Measurements from ENCODE around the gene BCOR. TPM values are rescaled to one million over a fixed set of nuclear protein-coding genes. Genes with fewer than 3 reads are reported as not detected.

The BCOR gene
- total RNA-seq, 1 experiment from 2014 or later, result 7.5 TPM

- H3K4me3 Mint-ChIP-seq (ENCODE audit: unreplicated experiment), result no peak overlapping the region
- no peaks in the 10 kb centered on the region for H3K27me3 Mint-ChIP-seq (ENCODE audit: insufficient read depth, unreplicated experiment)
- H3K9me3 Mint-ChIP-seq (ENCODE audit: unreplicated experiment), result no peaks in the 10 kb centered on the region
- intact Hi-C loops (cut with micrococcal nuclease), result no loop called here
- no peaks in the 10 kb centered on the region for H3K36me3 Mint-ChIP-seq (ENCODE audit: insufficient read depth, unreplicated experiment)
- no peaks in the 10 kb centered on the region for H3K4me1 Mint-ChIP-seq (ENCODE audit: insufficient read depth, unreplicated experiment)
- POLR2A ChIA-PET, result no interaction called here
- no peak for DNase-seq (ENCODE audit: unreplicated experiment)
- CTCF ChIA-PET, result no interaction called here
- no peak overlapping the region for H3K27ac Mint-ChIP-seq (ENCODE audit: low read depth, unreplicated experiment)
- no TSS peak for BruUV-seq (replicated peaks)
- TF ChIP-seq CTCF (IDR thresholded peaks at IDR 0.05; ENCODE audit: unreplicated experiment), result no peak
Measured at GRCh38 chrX:40040686-40041461, 56.9 kb downstream of the BCOR start.

- Mint-ChIP-seq H3K4me3 (ENCODE audit: unreplicated experiment) (no peak overlapping the region), H3K36me3 (ENCODE audit: insufficient read depth, unreplicated experiment) (no peaks in the 10 kb centered on the region), H3K4me1 (ENCODE audit: insufficient read depth, unreplicated experiment) (no peaks in the 10 kb centered on the region), H3K27ac (ENCODE audit: low read depth, unreplicated experiment) (no peak overlapping the region), H3K27me3 (ENCODE audit: insufficient read depth, unreplicated experiment) (no peaks in the 10 kb centered on the region), H3K9me3 (ENCODE audit: unreplicated experiment) (no peaks in the 10 kb centered on the region)
- POLR2A ChIA-PET, result no interaction called here
- no TSS peak for BruUV-seq (replicated peaks)
- CTCF ChIA-PET, result interaction anchor here (0.7 kb wide), 1 partner anchor 386 kb away, joined by 3 read pairs; no protein-coding TSS in a partner anchor
- intact Hi-C loops (cut with micrococcal nuclease), result no loop called here
- DNase-seq (ENCODE audit: unreplicated experiment), result no peak
- no peak for TF ChIP-seq CTCF (IDR thresholded peaks at IDR 0.05; ENCODE audit: unreplicated experiment)
Measured at GRCh38 chrX:40039887-40040286, 57.9 kb downstream of the BCOR start.

- no peaks in the 10 kb centered on the region for H3K9me3 Mint-ChIP-seq (ENCODE audit: unreplicated experiment)
- no peaks in the 10 kb centered on the region for H3K4me1 Mint-ChIP-seq (ENCODE audit: insufficient read depth, unreplicated experiment)
Measured at GRCh38 chrX:40037367-40037766, 60.4 kb downstream of the BCOR start.

GRCh38 chrX:40035726-40036125 lies 62.0 kb downstream of the BCOR start:
- H3K27me3 Mint-ChIP-seq (ENCODE audit: insufficient read depth, unreplicated experiment), result no peaks in the 10 kb centered on the region
- no peak for DNase-seq (ENCODE audit: unreplicated experiment)
- H3K4me3 Mint-ChIP-seq (ENCODE audit: unreplicated experiment), result no peak overlapping the region
- no peak for TF ChIP-seq CTCF (IDR thresholded peaks at IDR 0.05; ENCODE audit: unreplicated experiment)
- intact Hi-C loops (cut with micrococcal nuclease), result no loop called here
- no peaks in the 10 kb centered on the region for H3K9me3 Mint-ChIP-seq (ENCODE audit: unreplicated experiment)
- no peak overlapping the region for H3K27ac Mint-ChIP-seq (ENCODE audit: low read depth, unreplicated experiment)
- ChIA-PET POLR2A (no interaction called here), CTCF (no interaction called here)
- H3K36me3 Mint-ChIP-seq (ENCODE audit: insufficient read depth, unreplicated experiment), result no peaks in the 10 kb centered on the region
- no peaks in the 10 kb centered on the region for H3K4me1 Mint-ChIP-seq (ENCODE audit: insufficient read depth, unreplicated experiment)
- no TSS peak for BruUV-seq (replicated peaks)

More at GRCh38 chrX:40037367-40037766, 60.4 kb downstream of the BCOR start:
- ChIA-PET POLR2A (no interaction called here), CTCF (no interaction called here)
- DNase-seq (ENCODE audit: unreplicated experiment), result no peak
- intact Hi-C loops (cut with micrococcal nuclease), result no loop called here
- Mint-ChIP-seq H3K4me3 (ENCODE audit: unreplicated experiment) (no peak overlapping the region), H3K27ac (ENCODE audit: low read depth, unreplicated experiment) (no peak overlapping the region), H3K36me3 (ENCODE audit: insufficient read depth, unreplicated experiment) (no peaks in the 10 kb centered on the region), H3K27me3 (ENCODE audit: insufficient read depth, unreplicated experiment) (no peaks in the 10 kb centered on the region)
- no peak for TF ChIP-seq CTCF (IDR thresholded peaks at IDR 0.05; ENCODE audit: unreplicated experiment)
- no TSS peak for BruUV-seq (replicated peaks)
